GM13976 (cell line): Measurements from ENCODE around the gene LDLR.

Source experiments
- DNase-seq: peaks from one replicate; pipeline ENCODE4 v3.0.0; 2012; ENCODE audit warnings: low spot score
- in situ Hi-C: fragments of 300-500 bp; cut with MboI; formaldehyde crosslinking; loops from one replicate; pipeline ENCODE4 v1.12.0; 2022; ENCODE audit warnings: low sequenced_read_pairs, mixed read lengths, inconsistent platforms; ENCODE audit not compliant: unreplicated experiment
- TF ChIP-seq, protein P1 (sequence below): IDR thresholded peaks from 2 replicates; pipeline ENCODE4 v1.5.1; 2012; ENCODE audit warnings: borderline replicate concordance, mild to moderate bottlenecking; ENCODE audit not compliant: insufficient read depth; ENCODE audit errors: extremely low read depth, missing control alignments, control extremely low read depth

The LDLR gene

DNA sequence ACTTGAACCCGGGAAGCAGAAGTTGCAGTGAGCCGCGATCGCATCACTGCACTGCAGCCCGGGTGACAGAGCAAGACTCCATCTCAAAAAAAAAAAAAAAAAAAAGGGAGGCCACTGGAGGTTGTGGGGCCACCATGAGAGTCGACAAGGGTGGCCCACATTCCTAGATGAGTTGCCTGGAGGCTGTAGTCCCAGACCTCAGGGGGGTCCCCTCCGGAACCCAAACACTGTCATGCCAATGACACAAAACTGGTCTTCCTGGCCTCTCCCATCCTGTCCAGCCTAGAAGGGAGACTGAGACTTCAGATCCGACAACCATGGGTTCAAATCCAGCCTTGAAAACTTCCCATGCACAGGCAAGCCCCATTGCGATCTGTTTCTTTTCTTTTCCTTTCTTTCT is 51.6 kb downstream of the LDLR start:
- TF ChIP-seq, protein P1, sequence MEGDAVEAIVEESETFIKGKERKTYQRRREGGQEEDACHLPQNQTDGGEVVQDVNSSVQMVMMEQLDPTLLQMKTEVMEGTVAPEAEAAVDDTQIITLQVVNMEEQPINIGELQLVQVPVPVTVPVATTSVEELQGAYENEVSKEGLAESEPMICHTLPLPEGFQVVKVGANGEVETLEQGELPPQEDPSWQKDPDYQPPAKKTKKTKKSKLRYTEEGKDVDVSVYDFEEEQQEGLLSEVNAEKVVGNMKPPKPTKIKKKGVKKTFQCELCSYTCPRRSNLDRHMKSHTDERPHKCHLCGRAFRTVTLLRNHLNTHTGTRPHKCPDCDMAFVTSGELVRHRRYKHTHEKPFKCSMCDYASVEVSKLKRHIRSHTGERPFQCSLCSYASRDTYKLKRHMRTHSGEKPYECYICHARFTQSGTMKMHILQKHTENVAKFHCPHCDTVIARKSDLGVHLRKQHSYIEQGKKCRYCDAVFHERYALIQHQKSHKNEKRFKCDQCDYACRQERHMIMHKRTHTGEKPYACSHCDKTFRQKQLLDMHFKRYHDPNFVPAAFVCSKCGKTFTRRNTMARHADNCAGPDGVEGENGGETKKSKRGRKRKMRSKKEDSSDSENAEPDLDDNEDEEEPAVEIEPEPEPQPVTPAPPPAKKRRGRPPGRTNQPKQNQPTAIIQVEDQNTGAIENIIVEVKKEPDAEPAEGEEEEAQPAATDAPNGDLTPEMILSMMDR = no peak
- in situ Hi-C loops = no loop called here
- DNase-seq = no peak

DNA sequence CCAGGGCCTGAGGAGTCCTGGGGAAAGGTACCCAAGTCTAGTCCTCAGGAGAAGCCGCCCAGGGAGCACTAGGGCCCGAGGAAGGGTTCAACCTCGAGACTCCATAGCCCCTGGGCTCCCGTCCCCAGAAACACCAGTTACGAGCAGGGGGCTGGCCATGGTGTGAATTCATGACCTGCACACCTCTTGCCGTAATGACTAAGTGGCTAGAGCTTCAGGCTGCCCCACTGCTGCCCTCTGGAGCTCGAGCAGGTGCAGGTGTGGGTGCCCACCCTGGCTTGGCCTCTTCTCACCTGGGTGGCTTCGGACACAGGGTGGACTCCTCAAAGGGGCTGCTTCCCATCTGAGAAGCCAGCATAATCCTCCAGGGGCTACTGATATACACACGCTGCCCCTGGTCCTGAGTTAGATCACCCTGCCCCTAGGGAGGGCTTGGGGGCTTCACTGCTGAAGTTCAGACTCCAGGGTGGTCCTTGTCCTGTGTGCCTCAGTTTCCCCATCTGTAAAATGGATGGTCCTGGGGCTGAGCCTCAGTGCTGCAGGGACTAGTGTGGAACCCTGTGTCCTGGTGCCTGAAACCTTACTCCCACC is 52.8 kb downstream of the LDLR start:
- TF ChIP-seq, protein P1 = no peak
- in situ Hi-C loops = no loop called here
- DNase-seq = no peak

DNA sequence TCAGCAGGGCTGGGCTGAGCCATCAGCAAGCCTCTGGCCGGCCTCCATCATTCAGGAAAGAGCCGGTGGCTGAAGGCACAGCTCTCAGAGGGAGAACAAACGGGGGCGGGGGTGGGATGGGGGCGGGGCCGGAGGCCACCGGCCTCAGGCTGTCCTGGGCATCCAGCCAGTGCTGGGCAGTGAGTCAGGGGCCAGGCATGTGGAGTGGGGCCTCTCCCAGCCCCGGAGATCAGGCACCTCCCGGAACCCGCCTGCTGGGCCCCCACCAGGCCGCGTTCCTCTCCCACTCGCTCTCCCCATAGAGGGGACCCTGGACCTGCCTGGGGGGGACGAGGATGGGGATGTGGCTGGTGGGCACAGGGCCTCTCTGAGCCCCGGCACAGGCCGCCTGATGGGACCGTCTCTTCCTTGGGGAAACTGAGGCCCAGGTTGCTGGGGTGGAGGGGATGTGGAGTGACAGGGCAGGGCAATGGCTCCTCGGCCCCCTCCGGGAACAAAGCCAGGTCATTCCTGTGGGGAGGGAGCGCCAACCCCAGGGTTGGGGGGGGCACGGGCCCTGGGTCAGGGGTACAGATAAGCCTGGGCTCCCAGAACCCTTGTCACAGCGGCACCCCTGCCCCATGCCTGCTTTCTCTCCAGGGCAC is 53.4 kb downstream of the LDLR start:
- no peak for DNase-seq
- in situ Hi-C loops = no loop called here
- TF ChIP-seq, protein P1 = no peak

DNA sequence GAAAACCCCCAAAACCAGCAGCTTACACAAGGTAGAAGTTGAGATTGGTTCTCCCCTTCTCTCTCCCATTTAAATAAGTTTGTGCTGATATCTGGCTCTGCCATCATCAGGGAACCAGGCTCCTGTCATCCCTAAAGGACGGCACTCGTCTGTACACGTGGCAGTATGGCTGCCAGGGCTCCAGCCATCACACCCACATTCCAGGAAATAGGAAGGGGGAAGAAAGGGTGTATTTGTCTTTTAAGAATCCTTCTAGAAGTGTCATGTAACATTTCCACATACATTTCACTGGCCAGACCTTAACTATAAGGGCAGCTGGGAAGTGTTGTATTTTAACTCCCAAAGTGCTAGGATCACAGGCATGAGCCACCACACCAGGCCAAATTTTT is 56.3 kb downstream of the LDLR start:
- no peak for DNase-seq
- in situ Hi-C loops = no loop called here
- TF ChIP-seq, protein P1 = no peak

DNA sequence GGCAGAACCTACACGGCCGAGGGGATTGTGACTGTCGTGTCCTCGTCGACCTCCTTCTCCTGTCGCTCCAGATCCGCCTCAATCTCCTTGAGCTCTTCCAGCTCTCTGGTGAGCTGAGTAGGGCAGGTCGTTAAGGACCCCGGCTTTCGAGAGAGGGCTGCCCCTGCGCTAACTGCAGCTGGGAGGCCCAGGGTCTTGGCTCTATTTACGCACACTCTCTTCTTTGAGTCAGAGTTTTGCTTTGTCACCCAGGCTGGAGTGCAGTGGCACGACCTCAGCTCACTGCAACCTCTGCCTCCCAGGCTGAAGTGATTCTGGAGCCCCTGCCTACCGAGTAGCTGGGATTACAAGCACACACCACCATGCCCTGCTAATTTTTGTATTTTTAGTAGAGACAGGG is 58.7 kb downstream of the LDLR start:
- in situ Hi-C loops = no loop called here
- no peak for DNase-seq
- TF ChIP-seq, protein P1 = no peak

DNA sequence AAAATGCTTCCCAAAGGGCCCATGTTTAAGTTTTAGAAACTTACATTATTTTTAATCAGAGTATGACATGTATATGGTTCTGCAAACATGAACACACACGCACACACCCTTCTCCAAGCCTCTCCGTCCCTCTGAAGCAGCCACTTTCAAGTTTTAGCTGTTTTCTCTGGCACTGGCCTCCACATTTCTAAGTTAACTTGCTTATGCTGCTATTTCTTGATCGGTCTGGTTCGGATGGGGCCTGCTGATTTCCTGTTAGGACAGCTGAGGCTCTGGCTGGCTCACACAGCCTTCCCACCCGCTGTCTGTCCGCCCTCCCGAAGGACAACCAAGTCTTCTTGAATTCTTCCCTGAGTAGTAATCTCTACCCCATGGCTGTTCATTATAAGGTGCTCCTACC is 61.9 kb downstream of the LDLR start:
- in situ Hi-C loops = no loop called here
- TF ChIP-seq, protein P1 = no peak
- DNase-seq = no peak
